GM21717 (cell line): ENCODE measurements around the gene FAM181A.
A peak's percentile ranks its signal among the peaks of the same experiment; 100 is the strongest.

ENCODE experiments used
- ATAC-seq: cut with Tn5 transposase; IDR thresholded peaks from one replicate; pipeline ENCODE4 v1.9.1; 2021; ENCODE audit warnings: mild to moderate bottlenecking, moderate library complexity; ENCODE audit not compliant: unreplicated experiment

Gene FAM181A

GRCh38 chr14:93960774-93961438 lies 33.8 kb downstream of the FAM181A start:
- no peak for ATAC-seq

DNA sequence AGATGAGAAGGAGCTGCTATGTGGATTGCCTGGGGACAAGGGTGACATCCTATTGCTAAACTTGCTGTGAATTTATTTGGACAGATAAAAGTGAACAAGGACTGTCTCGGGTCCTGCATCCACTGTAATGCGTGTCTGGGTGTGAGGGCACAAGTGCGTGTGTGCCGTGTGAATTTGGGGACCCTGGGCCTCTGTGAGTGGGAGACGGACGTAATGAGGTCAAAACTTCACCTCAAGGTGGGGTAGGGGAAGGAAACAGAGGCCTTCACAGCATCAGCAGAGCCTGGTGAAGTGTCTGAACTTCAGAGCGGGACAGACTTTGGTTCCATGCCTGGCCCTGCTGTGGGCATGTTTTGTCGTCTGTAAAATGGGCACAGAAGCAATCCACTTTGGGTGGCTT lies 34.5 kb downstream of the FAM181A start:
- no peak for ATAC-seq

- ATAC-seq = peak; percentile 48
Observed at GRCh38 chr14:93962701-93963601, 35.8 kb downstream of the FAM181A start.

- no peak for ATAC-seq
Observed at GRCh38 chr14:93963692-93964091, 36.5 kb downstream of the FAM181A start.

DNA sequence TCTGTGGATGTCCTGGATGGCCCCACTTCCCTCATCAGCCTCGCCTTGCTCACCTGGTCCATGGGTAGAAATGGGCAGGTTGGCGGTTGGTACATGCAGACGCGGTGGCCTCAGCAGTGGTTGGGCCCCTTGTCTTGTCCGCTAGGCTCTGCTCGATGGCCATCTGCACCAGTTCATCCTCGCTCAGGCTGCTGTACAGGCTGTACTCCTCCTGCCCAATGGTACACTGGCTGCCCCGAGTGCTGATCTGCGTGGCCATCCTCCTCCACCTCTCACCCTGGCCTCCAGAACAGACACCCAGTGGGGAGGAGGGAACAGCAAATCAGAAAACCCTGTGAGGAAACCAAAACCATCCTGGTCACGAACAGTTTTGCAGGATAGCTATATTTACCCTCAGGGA lies 37.1 kb downstream of the FAM181A start:
- ATAC-seq = no peak

- ATAC-seq = no peak
Observed at GRCh38 chr14:93964820-93965286, 37.7 kb downstream of the FAM181A start.

DNA sequence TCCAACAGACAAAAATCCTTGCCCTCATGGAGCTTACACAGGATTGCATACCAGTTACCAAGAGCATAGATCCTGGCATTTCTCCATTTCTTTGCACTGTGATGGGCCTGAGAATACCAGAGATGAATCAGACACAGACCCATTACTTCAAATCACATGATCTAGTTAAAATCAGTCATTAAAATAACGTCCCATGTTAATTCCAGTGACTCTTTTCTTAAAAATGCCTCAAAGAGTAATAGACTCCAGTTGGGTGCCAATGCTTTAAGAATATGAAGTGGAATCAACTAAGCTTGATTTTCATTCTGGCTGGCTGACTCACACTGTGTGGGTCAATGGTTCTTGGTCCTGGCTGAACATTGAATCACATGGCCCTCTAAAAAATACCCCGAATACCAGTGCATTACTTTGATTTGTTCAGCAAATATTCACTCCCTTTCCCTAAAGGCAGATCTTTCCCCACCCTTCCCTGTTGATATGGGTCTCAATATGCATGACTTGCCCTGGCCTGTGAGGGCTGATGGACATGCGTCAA lies 38.2 kb downstream of the FAM181A start:
- no peak for ATAC-seq

DNA sequence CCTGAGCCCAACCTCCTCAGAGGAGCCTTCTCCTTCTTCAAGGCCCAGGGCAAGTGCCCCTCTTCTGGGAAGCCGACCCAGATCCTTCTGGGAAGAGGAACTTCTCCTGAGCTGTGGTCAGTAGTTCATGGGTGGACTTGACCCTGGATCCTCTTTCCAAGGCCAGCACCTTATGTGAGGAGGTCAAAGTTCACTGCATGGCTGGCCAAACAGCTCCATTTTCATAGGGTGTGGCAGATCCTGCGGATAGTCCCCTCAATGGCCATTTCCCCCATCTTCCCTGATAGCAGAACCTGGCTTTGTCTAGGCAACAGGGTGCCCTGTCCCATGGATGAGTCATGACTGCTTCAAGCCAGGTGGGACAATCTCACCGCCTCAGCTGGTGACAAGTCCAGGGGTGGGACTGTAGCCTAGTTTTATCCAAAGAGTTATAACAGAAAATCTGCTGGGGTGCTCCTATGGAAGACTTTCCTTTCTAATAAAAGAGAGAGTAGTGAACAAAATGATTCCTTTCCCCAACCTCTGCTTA lies 38.9 kb downstream of the FAM181A start:
- no peak for ATAC-seq

- peak; percentile 41 for ATAC-seq
Observed at GRCh38 chr14:93967637-93968250, 40.6 kb downstream of the FAM181A start.

GRCh38 chr14:93969082-93969828 lies 42.1 kb downstream of the FAM181A start:
- ATAC-seq = no peak

DNA sequence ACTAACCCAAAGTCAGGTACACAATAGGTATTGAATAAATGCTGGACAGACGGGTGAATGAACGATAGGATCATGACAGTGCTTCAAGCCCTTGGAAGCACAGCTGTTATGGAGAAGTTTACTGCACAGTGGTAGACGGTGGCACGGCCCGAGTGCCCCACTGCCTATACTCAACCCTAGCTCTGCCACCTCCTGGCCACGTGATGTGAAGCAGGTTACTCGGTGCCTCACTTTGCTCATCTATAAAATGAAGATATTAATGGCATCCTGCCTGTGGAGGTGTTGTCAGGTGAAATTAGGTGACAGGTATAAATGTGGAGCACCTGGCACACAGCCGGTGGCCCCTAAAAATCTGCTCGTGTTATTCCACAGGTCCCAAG lies 43.4 kb downstream of the FAM181A start:
- ATAC-seq = no peak

- peak; percentile 37 for ATAC-seq
Observed at GRCh38 chr14:93970965-93971634, 44.0 kb downstream of the FAM181A start.

- ATAC-seq = no peak
Observed at GRCh38 chr14:93971635-93972027, 44.5 kb downstream of the FAM181A start.

GRCh38 chr14:93972618-93973205 lies 45.6 kb downstream of the FAM181A start:
- ATAC-seq = no peak

DNA sequence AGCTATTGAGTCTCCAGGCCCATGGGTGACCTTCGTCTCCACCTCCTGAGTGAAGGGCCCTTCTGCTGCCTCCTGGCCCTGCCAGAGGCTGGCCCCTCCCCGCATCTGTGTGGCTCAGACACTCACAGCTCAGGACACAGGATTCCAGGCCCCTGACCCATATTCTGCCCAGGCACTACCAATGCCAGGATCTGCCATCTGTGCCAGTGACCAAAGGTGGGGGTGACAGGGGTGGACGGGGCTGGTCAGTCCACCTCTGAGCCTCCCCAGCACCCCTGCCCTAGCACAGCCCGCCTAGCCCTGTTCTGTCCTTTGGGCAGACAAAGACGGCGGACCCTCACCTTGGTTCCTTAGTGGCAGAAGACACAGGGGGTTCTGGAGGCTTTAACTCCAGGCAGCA lies 46.5 kb downstream of the FAM181A start:
- ATAC-seq = no peak

- ATAC-seq = no peak
Observed at GRCh38 chr14:93974299-93974698, 47.2 kb downstream of the FAM181A start.

- no peak for ATAC-seq
Observed at GRCh38 chr14:93974833-93975232, 47.7 kb downstream of the FAM181A start.

- ATAC-seq = peak; percentile 65
Observed at GRCh38 chr14:93975791-93976476, 48.8 kb downstream of the FAM181A start.

GRCh38 chr14:93976477-93977057 lies 49.4 kb downstream of the FAM181A start, which contains the start of gene ASB2:
TSS of gene ASB2 (minus strand) at chr14:93976570. CDS start at chr14:93964539, 12,031 bp downstream.
- peak; percentile 19 for ATAC-seq
